Parathyroid adenoma (tissue), 2 donors: ENCODE results near the gene MAB21L1.

ENCODE experiments used
- H2AFZ ChIP-seq: fragments of 300-600 bp; sonication (generic); one replicate; pipeline ENCODE4 v1.7.0; 2017; ENCODE audit warnings: antibody characterized with exemption, mild to moderate bottlenecking
- H3K27ac ChIP-seq: fragments of 300-600 bp; sonication (generic); one replicate; pipeline ENCODE4 v1.7.0; 2017
- H3K27me3 ChIP-seq: fragments of 300-600 bp; sonication (generic); one replicate; pipeline ENCODE4 v1.7.0; 2017; ENCODE audit warnings: low read length; ENCODE audit not compliant: control insufficient read depth, insufficient read depth
- H3K36me3 ChIP-seq: fragments of 300-600 bp; sonication (generic); one replicate; pipeline ENCODE4 v1.7.0; 2017; ENCODE audit warnings: low read length; ENCODE audit not compliant: control insufficient read depth, insufficient read depth
- H3K4me1 ChIP-seq: fragments of 300-600 bp; sonication (generic); one replicate; pipeline ENCODE4 v1.7.0; 2017; ENCODE audit warnings: control low read depth
- H3K4me2 ChIP-seq: fragments of 300-600 bp; sonication (generic); one replicate; pipeline ENCODE4 v1.7.0; 2017; ENCODE audit warnings: low read length
- H3K4me3 ChIP-seq: fragments of 300-600 bp; sonication (generic); one replicate; pipeline ENCODE4 v1.7.0; 2017; ENCODE audit warnings: low read depth, low read length
- H3K79me2 ChIP-seq: fragments of 300-600 bp; sonication (generic); one replicate; pipeline ENCODE4 v1.7.0; 2017; ENCODE audit warnings: control low read depth
- H3K9ac ChIP-seq: fragments of 300-600 bp; sonication (generic); one replicate; pipeline ENCODE4 v1.7.0; 2017; ENCODE audit warnings: mild to moderate bottlenecking
- H3K9me3 ChIP-seq: fragments of 300-600 bp; sonication (generic); one replicate; pipeline ENCODE4 v1.7.0; 2017; ENCODE audit warnings: low read length; ENCODE audit not compliant: control insufficient read depth
- TF ChIP-seq, protein P1 (sequence below): fragments of 300-600 bp; sonication (generic); IDR thresholded peaks from one replicate; pipeline ENCODE4 v1.7.0; 2017; ENCODE audit warnings: antibody characterized with exemption, mild to moderate bottlenecking
- donor health status: primary hyperparathyroidism.

Gene MAB21L1

DNA sequence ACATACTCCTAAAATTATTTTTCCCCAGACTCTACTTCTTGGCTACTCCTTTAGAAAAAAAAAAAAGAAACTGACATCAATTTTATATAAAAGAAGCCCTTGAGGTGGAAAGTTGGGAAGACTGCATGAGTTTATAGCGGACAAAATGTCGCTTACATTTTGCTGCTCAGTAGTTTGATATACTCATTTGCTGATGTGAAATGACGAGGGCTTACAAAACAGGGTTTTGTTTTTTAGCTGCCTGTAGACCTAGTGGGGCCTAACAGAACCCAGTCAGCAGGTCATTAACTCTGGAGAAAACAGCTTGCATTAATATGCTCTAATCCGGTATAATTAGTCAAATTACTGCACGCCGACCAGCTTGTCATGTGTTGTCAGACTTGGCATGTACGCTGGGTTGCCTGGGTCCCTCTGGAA is 37.6 kb upstream of the MAB21L1 start:
- no peak overlapping the region for H3K9ac ChIP-seq
- H3K27ac ChIP-seq = no peak overlapping the region
- H3K36me3 ChIP-seq = no peaks in the 10 kb centered on the region
- H3K79me2 ChIP-seq = no peaks in the 10 kb centered on the region
- no peaks in the 10 kb centered on the region for H3K27me3 ChIP-seq
- no peaks in the 10 kb centered on the region for H3K4me1 ChIP-seq
- H2AFZ ChIP-seq = no peak overlapping the region
- H3K9me3 ChIP-seq = no peaks in the 10 kb centered on the region
- H3K4me2 ChIP-seq = no peak overlapping the region
- TF ChIP-seq, protein P1, sequence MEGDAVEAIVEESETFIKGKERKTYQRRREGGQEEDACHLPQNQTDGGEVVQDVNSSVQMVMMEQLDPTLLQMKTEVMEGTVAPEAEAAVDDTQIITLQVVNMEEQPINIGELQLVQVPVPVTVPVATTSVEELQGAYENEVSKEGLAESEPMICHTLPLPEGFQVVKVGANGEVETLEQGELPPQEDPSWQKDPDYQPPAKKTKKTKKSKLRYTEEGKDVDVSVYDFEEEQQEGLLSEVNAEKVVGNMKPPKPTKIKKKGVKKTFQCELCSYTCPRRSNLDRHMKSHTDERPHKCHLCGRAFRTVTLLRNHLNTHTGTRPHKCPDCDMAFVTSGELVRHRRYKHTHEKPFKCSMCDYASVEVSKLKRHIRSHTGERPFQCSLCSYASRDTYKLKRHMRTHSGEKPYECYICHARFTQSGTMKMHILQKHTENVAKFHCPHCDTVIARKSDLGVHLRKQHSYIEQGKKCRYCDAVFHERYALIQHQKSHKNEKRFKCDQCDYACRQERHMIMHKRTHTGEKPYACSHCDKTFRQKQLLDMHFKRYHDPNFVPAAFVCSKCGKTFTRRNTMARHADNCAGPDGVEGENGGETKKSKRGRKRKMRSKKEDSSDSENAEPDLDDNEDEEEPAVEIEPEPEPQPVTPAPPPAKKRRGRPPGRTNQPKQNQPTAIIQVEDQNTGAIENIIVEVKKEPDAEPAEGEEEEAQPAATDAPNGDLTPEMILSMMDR = no peak
- no peak overlapping the region for H3K4me3 ChIP-seq

DNA sequence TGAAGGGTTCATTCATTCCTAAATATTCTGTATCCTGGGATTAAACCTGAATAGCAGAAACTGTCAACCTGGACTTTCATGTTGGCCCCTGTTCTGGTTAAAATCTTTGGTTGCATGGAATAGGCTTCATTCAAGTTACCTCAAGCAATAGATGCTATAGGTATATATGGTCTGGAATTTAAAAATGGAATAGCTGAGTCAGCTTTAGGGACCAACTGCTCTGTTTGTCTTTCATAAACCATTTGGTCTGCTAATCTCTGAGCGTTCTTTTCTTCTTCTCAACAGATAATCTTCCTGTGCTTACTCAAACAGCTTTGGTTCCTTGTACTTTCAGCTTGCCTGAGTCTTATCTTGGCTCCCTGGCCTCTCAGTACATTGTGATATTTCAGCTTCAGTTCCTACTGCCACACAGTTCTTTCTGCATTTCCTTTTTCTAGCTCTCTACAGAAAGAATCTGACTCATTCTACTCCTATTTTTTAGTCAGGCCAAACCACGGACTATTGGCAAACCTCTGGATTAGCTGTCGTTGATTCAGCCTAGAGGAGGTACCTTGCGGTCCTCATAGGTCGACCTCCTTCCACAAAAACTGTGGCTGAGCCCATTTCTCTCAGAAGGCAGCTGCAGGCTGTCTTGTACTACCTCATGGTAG is 35.9 kb upstream of the MAB21L1 start:
- no peak overlapping the region for H3K27ac ChIP-seq

DNA sequence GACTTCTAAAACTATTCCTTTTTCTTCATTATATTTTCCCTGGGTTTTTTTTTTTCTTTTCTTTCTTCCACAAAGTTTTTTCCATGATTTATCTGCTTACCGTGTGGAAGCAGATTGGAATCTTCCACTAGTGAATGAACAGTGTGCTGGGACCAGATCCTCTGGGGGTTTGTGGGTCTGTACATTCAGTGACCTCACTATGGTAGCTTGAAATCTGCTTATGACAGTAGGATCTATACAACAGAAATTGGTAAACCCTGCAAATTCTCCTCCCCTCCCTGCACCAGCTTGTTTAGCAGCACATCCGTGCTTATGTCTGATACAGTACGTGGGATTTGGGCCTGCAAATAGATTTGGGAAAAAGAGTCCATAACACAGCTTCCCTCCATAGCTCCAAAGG is 26.0 kb upstream of the MAB21L1 start:
- Histone ChIP-seq H3K27ac (no peak overlapping the region), H2AFZ (no peak overlapping the region), H3K4me3 (no peak overlapping the region), H3K36me3 (no peaks in the 10 kb centered on the region), H3K4me1 (no peaks in the 10 kb centered on the region), H3K9ac (no peak overlapping the region), H3K27me3 (no peaks in the 10 kb centered on the region), H3K4me2 (no peak overlapping the region), H3K9me3 (no peaks in the 10 kb centered on the region), H3K79me2 (no peaks in the 10 kb centered on the region)
- TF ChIP-seq, protein P1 = no peak

More for the DNA sequence above, 35.9 kb upstream of the MAB21L1 start:
- Histone ChIP-seq H3K9ac (no peak overlapping the region), H3K4me1 (no peaks in the 10 kb centered on the region), H3K4me3 (no peak overlapping the region), H3K4me2 (no peak overlapping the region), H3K79me2 (no peaks in the 10 kb centered on the region), H3K27me3 (no peaks in the 10 kb centered on the region), H3K9me3 (no peaks in the 10 kb centered on the region), H2AFZ (no peak overlapping the region), H3K36me3 (no peaks in the 10 kb centered on the region)
- TF ChIP-seq, protein P1 = no peak

DNA sequence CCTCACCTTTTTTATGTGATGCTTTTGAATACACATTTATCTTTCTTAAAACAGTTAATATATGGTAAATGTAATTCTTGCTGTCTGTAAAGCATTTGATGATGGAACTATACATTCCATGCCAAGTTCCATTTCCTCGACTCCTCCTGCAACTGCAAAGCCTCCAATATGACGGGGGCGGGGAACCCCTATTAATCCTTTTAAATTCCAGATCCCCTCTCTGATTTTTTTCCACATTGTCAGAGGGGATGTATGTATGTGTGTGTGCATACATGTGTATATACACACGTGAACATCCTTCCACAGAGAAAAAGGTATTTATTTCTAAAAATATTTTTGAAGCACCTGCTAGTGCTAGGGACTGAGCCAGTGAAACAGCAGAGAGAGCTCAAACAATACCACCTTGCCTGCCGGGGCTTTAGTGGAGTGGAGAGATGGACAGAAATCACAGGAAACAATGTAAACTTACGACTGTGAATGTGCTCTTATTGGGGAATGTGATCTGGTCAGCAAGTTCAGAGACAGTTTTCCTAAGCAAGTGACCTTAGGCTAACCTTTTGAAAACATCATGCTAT is 25.3 kb upstream of the MAB21L1 start:
- Histone ChIP-seq H3K79me2 (no peaks in the 10 kb centered on the region), H3K9ac (no peak overlapping the region), H3K4me2 (no peak overlapping the region), H3K27me3 (no peaks in the 10 kb centered on the region), H3K36me3 (no peaks in the 10 kb centered on the region), H3K27ac (no peak overlapping the region), H2AFZ (no peak overlapping the region), H3K4me3 (no peak overlapping the region), H3K4me1 (no peaks in the 10 kb centered on the region), H3K9me3 (no peaks in the 10 kb centered on the region)
- TF ChIP-seq, protein P1 = no peak

DNA sequence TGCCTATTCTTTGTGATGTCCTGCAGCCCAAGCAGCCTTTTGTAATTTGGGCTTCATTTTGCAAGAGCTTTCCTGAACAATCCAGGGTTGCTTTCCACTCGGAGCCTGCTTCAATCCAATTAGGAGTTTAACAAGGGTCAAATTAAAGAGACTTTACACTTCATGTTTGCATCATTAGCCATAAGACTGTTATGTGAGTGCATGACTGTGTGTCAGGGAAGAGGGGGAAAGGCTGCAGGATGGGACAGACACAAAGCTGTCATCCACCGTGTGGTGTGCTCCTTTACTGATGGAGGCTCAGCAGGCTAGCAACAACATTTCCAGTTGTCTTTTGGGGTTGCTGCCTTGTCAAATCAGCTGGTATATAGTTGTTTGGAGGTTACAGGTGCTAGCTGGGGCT is 23.7 kb upstream of the MAB21L1 start:
- TF ChIP-seq, protein P1 = no peak
- Histone ChIP-seq H3K36me3 (no peaks in the 10 kb centered on the region), H3K9ac (no peak overlapping the region), H3K27me3 (no peaks in the 10 kb centered on the region), H3K4me3 (no peak overlapping the region), H2AFZ (no peak overlapping the region), H3K9me3 (no peaks in the 10 kb centered on the region), H3K4me1 (no peaks in the 10 kb centered on the region), H3K27ac (no peak overlapping the region), H3K79me2 (no peaks in the 10 kb centered on the region), H3K4me2 (no peak overlapping the region)
